Astrocyte (in vitro differentiated cells and primary cell): ENCODE results near the gene TRPV2. TPM values are rescaled to one million over a fixed set of nuclear protein-coding genes. Genes with fewer than 3 reads are reported as not detected.

Experiments used
- DNase-seq: peaks from one replicate; pipeline ENCODE4 v3.0.0-alpha.2; 2010; ENCODE audit warnings: low read depth
- FAIRE-seq: peaks from 2 replicates; lab custom pipeline; 2011; peaks lifted over from hg19 to GRCh38; lab: Jason Lieb, UNC
- H2AFZ ChIP-seq: 2 replicates; pipeline ENCODE4 v1.6.0; 2012; ENCODE audit warnings: low read depth, low read length, inconsistent platforms
- H3K27ac ChIP-seq: 2 replicates; pipeline ENCODE4 v1.5.1; 2011; ENCODE audit warnings: low read depth, low read length, inconsistent platforms
- H3K27me3 ChIP-seq: 2 replicates; pipeline ENCODE4 v1.6.0; 2011; ENCODE audit warnings: low read length, inconsistent platforms; ENCODE audit not compliant: insufficient read depth
- H3K36me3 ChIP-seq: 2 replicates; pipeline ENCODE4 v1.5.1; 2011; ENCODE audit warnings: low read length, inconsistent platforms; ENCODE audit not compliant: insufficient read depth
- H3K4me1 ChIP-seq: 2 replicates; pipeline ENCODE4 v1.5.1; 2011; ENCODE audit warnings: low read length, inconsistent platforms; ENCODE audit not compliant: insufficient read depth
- H3K4me2 ChIP-seq: 2 replicates; pipeline ENCODE4 v1.6.0; 2012; ENCODE audit warnings: low read length, inconsistent platforms
- H3K4me3 ChIP-seq: 2 replicates; pipeline ENCODE4 v1.5.1; 2011; ENCODE audit warnings: low read depth, mild to moderate bottlenecking, low read length, inconsistent platforms; ENCODE audit not compliant: insufficient read depth
- H3K79me2 ChIP-seq: 2 replicates; pipeline ENCODE4 v1.6.0; 2012; ENCODE audit warnings: mild to moderate bottlenecking, low read length, inconsistent platforms; ENCODE audit not compliant: insufficient read depth
- H3K9ac ChIP-seq: 2 replicates; pipeline ENCODE4 v1.6.0; 2012; ENCODE audit warnings: mild to moderate bottlenecking, low read length, inconsistent platforms
- H3K9me3 ChIP-seq: 2 replicates; pipeline ENCODE4 v1.5.1; 2012; ENCODE audit warnings: low read depth, mild to moderate bottlenecking, low read length, inconsistent platforms; ENCODE audit not compliant: insufficient read depth
- H4K20me1 ChIP-seq: 2 replicates; pipeline ENCODE4 v1.6.0; 2012; ENCODE audit warnings: low read length, inconsistent platforms; ENCODE audit not compliant: insufficient read depth
- H3K27ac Mint-ChIP-seq: one replicate; pipeline ENCODE4 v1.8.0; 2021; ENCODE audit warnings: mild to moderate bottlenecking, mixed read lengths; ENCODE audit not compliant: unreplicated experiment
- H3K27me3 Mint-ChIP-seq: one replicate; pipeline ENCODE4 v1.8.0; 2021; ENCODE audit warnings: low read depth, mixed read lengths; ENCODE audit not compliant: unreplicated experiment
- H3K36me3 Mint-ChIP-seq: one replicate; pipeline ENCODE4 v1.8.0; 2021; ENCODE audit warnings: low read depth, mixed read lengths; ENCODE audit not compliant: unreplicated experiment
- H3K4me1 Mint-ChIP-seq: one replicate; pipeline ENCODE4 v1.8.0; 2021; ENCODE audit warnings: low read depth, mixed read lengths; ENCODE audit not compliant: unreplicated experiment
- H3K4me3 Mint-ChIP-seq: one replicate; pipeline ENCODE4 v1.8.0; 2021; ENCODE audit warnings: mild to moderate bottlenecking, moderate library complexity, mixed read lengths; ENCODE audit not compliant: unreplicated experiment
- H3K9me3 Mint-ChIP-seq: one replicate; pipeline ENCODE4 v1.8.0; 2021; ENCODE audit warnings: mild to moderate bottlenecking, mixed read lengths; ENCODE audit not compliant: unreplicated experiment
- EZH2 ChIP-seq: IDR thresholded peaks from 2 replicates; pipeline ENCODE4 v1.6.1; 2012; ENCODE audit warnings: mild to moderate bottlenecking, low read length, inconsistent platforms; ENCODE audit not compliant: insufficient read depth
- total RNA-seq: library from RNA; stranded (reverse); gene quantifications from 2 replicates; pipeline ENCODE4 v1.2.1, GENCODE V29; 2021
- TF ChIP-seq, protein P1 (sequence below): IDR thresholded peaks from 2 replicates; pipeline ENCODE4 v1.5.1; 2011; ENCODE audit warnings: low read depth, mild to moderate bottlenecking, inconsistent platforms, low read length, moderate library complexity; ENCODE audit not compliant: insufficient read depth

Gene TRPV2
- total RNA-seq, 1 donor from 2014 or later = 0.86 TPM

DNA sequence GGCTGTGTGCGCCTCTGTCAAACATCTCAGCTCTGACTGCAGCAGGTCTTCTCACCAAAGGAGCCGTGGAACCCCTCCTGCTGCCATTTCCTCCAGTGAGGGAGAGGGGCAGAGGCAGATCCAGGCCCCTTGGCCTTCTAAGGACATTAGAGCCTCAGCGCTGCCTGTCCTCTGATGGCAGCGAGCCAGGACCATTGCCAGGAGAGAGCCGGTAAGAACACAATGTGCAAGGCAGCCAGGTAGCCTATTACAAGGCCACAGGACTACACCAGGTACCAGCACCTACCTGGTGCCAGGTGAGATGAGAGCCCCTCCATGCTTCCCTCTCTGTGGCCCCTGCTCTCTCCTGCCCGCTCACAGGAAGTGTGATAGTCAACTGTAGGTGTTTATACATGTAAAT lies 65.6 kb downstream of the TRPV2 start:
- H3K27ac ChIP-seq = no peak overlapping the region
- Mint-ChIP-seq H3K4me3 (no peak overlapping the region), H3K4me1 (peaks cover 19% of the 10 kb centered on the region), H3K9me3 (no peaks in the 10 kb centered on the region), H3K36me3 (no peaks in the 10 kb centered on the region), H3K27ac (no peak overlapping the region), H3K27me3 (peaks cover 13% of the 10 kb centered on the region)
- H2AFZ ChIP-seq = no peak overlapping the region
- FAIRE-seq (no peak), DNase-seq (no peak)
- H3K9me3 ChIP-seq = no peaks in the 10 kb centered on the region
- no peak overlapping the region for H3K4me2 ChIP-seq
- no peak overlapping the region for H3K9ac ChIP-seq
- TF ChIP-seq, protein P1, sequence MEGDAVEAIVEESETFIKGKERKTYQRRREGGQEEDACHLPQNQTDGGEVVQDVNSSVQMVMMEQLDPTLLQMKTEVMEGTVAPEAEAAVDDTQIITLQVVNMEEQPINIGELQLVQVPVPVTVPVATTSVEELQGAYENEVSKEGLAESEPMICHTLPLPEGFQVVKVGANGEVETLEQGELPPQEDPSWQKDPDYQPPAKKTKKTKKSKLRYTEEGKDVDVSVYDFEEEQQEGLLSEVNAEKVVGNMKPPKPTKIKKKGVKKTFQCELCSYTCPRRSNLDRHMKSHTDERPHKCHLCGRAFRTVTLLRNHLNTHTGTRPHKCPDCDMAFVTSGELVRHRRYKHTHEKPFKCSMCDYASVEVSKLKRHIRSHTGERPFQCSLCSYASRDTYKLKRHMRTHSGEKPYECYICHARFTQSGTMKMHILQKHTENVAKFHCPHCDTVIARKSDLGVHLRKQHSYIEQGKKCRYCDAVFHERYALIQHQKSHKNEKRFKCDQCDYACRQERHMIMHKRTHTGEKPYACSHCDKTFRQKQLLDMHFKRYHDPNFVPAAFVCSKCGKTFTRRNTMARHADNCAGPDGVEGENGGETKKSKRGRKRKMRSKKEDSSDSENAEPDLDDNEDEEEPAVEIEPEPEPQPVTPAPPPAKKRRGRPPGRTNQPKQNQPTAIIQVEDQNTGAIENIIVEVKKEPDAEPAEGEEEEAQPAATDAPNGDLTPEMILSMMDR = no peak
- TF ChIP-seq EZH2 = no peak
- no peaks in the 10 kb centered on the region for H3K27me3 ChIP-seq
- no peaks in the 10 kb centered on the region for H3K36me3 ChIP-seq
- no peak overlapping the region for H3K4me3 ChIP-seq
- H3K4me1 ChIP-seq = peaks cover 19% of the 10 kb centered on the region
- no peaks in the 10 kb centered on the region for H4K20me1 ChIP-seq
- no peaks in the 10 kb centered on the region for H3K79me2 ChIP-seq

DNA sequence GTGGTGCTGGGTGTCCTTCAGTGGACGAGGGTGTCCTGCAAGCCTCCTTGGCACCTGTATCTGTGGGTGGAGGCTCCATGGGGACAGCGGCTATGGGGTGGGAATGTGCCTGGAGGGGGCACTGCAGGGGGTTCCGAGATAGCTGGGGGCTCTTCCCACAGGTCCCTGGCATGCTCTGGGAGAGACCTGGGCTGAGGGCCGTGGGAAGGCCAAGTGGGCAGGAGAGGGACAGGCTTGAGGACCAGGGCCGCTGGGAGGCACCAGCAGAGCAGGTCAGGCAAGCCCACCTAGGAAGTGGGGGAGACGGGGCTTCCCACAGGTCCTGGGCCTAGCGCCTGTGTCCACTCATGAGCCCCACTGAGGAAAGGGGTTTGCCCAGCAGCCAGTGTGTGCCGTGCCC lies 66.9 kb downstream of the TRPV2 start:
- no peak overlapping the region for H3K9ac ChIP-seq
- no peak overlapping the region for H3K27ac ChIP-seq
- no peak for FAIRE-seq
- H3K4me3 ChIP-seq = no peak overlapping the region
- H3K4me3 Mint-ChIP-seq = no peak overlapping the region
- TF ChIP-seq EZH2 = no peak
- no peaks in the 10 kb centered on the region for H3K27me3 ChIP-seq
- no peak overlapping the region for H3K4me2 ChIP-seq
- H4K20me1 ChIP-seq = no peaks in the 10 kb centered on the region
- no peak for DNase-seq
- H3K79me2 ChIP-seq = no peaks in the 10 kb centered on the region
- H3K36me3 ChIP-seq = no peaks in the 10 kb centered on the region
- no peaks in the 10 kb centered on the region for H3K9me3 Mint-ChIP-seq
- no peaks in the 10 kb centered on the region for H3K9me3 ChIP-seq
- H2AFZ ChIP-seq = no peak overlapping the region
- H3K36me3 Mint-ChIP-seq = peaks cover 2% of the 10 kb centered on the region
- H3K4me1 ChIP-seq = peaks cover 24% of the 10 kb centered on the region
- peaks cover 19% of the 10 kb centered on the region for H3K27me3 Mint-ChIP-seq
- H3K27ac Mint-ChIP-seq = no peak overlapping the region
- peaks cover 21% of the 10 kb centered on the region for H3K4me1 Mint-ChIP-seq

DNA sequence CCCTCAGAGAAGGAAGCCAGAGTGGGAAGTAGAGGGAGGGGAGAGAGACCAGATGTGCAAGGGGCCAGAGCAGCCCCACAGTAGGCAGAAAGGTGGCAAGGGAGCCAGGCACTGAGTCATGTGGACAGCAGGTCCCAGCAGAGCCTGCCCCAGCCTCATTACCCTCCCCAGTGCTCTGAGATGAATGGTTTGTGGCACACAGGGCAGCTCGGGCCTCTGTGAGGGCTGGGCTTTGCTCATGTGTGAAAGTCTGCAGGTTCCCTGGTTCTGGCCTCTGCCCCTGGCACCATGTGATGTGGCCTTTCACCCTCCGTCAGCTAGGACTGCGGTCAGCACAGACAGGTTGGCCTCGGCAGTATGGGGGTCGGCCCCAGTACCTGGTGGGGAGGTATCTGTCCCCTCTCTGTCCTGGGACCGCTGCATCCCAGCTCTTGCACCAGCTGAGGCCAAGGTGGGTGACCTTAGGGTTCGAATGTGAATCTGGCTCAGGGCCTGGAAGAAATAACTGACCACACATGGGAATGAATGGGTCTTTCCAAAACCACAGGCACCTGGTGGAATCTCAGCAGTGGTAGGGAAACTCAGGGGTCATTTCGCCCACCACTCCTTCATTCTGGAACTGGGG lies 67.8 kb downstream of the TRPV2 start:
- H3K4me3 ChIP-seq = no peak overlapping the region
- Mint-ChIP-seq H3K36me3 (peaks cover 3% of the 10 kb centered on the region), H3K9me3 (no peaks in the 10 kb centered on the region), H3K4me3 (no peak overlapping the region), H3K27ac (no peak overlapping the region), H3K4me1 (peaks cover 19% of the 10 kb centered on the region), H3K27me3 (peaks cover 19% of the 10 kb centered on the region)
- no peaks in the 10 kb centered on the region for H3K36me3 ChIP-seq
- H3K4me2 ChIP-seq = no peak overlapping the region
- no peak for FAIRE-seq
- H3K4me1 ChIP-seq = peaks cover 20% of the 10 kb centered on the region
- H2AFZ ChIP-seq = no peak overlapping the region
- H3K9me3 ChIP-seq = no peaks in the 10 kb centered on the region
- no peaks in the 10 kb centered on the region for H4K20me1 ChIP-seq
- H3K79me2 ChIP-seq = no peaks in the 10 kb centered on the region
- H3K27me3 ChIP-seq = no peaks in the 10 kb centered on the region
- H3K9ac ChIP-seq = no peak overlapping the region
- H3K27ac ChIP-seq = no peak overlapping the region
- TF ChIP-seq, protein P1 = no peak
- TF ChIP-seq EZH2 = no peak
- no peak for DNase-seq
